DOHH2 (cell line): ENCODE measurements around the gene ROGDI.

ENCODE experiments used
- CTCF ChIP-seq: fragments of 200-600 bp; sonication (generic); IDR thresholded peaks from one replicate; pipeline ENCODE4 v1.5.1; 2014; ENCODE audit warnings: antibody characterized with exemption, mild to moderate bottlenecking, low read depth, low read length; ENCODE audit not compliant: poor library complexity, severe bottlenecking
- EZH2phosphoT487 ChIP-seq: fragments of 200-600 bp; sonication (generic); IDR thresholded peaks from 2 replicates; pipeline ENCODE4 v1.6.1; 2017; ENCODE audit warnings: borderline replicate concordance, mild to moderate bottlenecking, antibody characterized with exemption, low read length, moderate library complexity, mixed read lengths

DNA sequence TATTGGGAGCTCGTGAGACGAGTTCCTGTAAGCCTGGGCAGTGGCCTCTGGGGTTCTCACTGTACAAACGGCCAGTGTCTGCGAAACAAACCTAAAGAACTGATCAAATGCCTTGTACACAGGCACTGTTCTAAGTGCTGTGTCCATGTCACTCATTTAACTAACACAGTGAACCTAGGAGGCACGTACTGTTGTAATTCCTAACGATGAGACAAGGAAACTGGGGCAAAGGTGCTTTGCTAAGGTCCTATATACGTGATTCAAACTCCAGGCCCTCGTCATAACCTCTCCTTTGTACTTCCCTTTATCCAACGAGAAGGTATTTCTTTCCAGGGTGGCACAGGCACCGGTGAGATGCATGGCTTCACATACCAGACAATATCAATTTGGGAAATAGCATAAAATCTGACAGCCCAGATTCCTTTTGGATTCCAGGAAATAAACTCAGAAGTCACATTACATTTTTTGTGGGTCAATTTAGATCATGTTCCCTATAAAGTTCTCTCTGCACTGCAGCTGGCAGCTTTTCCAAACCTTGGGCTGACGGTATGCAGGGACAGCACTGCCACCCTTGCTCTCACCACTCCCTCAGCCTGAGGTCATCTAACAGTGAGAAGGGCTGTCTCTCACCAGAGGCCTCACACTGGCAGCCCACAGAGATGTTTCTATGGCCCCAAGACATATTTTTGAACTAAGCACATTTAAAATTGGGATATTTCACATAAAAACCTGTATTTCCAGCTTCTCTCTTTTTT is 26.3 kb upstream of the ROGDI start:
- TF ChIP-seq CTCF (no peak), EZH2phosphoT487 (no peak)
